ENCODE data around the gene KREMEN1. TPM values are rescaled to one million over a fixed set of nuclear protein-coding genes. Genes with fewer than 3 reads are reported as not detected.

The KREMEN1 gene
- total RNA-seq, 1 donor from 2014 or later, result 102 TPM

DNA sequence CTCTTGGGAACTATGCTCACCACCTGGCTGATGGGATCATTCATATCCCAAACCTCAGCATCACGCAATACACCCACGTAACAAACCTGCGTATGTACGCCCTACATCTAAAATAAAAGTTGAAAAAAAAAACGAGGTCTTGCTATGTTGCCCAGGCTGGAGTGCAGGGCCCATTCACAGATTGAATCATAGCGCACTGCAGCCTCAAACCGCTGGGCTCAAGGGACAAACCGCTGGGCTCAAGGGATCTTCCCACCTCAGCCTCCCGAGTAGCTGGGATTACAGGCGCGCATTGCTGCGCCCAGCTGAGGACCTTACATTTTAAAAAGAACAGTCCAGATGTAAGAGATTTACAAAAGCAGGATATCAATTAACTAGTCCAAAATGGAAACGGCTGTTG, 91.0 kb downstream of the KREMEN1 start:
- Histone ChIP-seq H3K4me1 (no peaks in the 10 kb centered on the region), H3K27me3 (ENCODE audit: low read depth) (no peaks in the 10 kb centered on the region)
- intact Hi-C loops (cut with micrococcal nuclease), result no loop called here

GRCh38 chr22:29165321-29166060, 92.7 kb downstream of the KREMEN1 start:
- H3K4me1 ChIP-seq, result no peaks in the 10 kb centered on the region
- no peak overlapping the region for H3K27ac ChIP-seq (replicated peaks)
- H3K27me3 ChIP-seq (ENCODE audit: low read depth), result no peaks in the 10 kb centered on the region
- no peak overlapping the region for H3K4me3 ChIP-seq
- no peaks in the 10 kb centered on the region for H3K9me3 ChIP-seq (replicated peaks)
- H3K36me3 ChIP-seq, result no peaks in the 10 kb centered on the region
- TF ChIP-seq, protein P1, sequence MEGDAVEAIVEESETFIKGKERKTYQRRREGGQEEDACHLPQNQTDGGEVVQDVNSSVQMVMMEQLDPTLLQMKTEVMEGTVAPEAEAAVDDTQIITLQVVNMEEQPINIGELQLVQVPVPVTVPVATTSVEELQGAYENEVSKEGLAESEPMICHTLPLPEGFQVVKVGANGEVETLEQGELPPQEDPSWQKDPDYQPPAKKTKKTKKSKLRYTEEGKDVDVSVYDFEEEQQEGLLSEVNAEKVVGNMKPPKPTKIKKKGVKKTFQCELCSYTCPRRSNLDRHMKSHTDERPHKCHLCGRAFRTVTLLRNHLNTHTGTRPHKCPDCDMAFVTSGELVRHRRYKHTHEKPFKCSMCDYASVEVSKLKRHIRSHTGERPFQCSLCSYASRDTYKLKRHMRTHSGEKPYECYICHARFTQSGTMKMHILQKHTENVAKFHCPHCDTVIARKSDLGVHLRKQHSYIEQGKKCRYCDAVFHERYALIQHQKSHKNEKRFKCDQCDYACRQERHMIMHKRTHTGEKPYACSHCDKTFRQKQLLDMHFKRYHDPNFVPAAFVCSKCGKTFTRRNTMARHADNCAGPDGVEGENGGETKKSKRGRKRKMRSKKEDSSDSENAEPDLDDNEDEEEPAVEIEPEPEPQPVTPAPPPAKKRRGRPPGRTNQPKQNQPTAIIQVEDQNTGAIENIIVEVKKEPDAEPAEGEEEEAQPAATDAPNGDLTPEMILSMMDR (IDR thresholded peaks at IDR 0.05; ENCODE audit: borderline replicate concordance), result no peak
- DNase-seq, result no peak
- intact Hi-C loops (cut with micrococcal nuclease), result no loop called here

More for the DNA sequence above, 91.0 kb downstream of the KREMEN1 start:
- no peak for DNase-seq
- no peak overlapping the region for H3K27ac ChIP-seq (replicated peaks)
- TF ChIP-seq, protein P1 (IDR thresholded peaks at IDR 0.05; ENCODE audit: borderline replicate concordance), result no peak
- no peaks in the 10 kb centered on the region for H3K36me3 ChIP-seq
- H3K4me3 ChIP-seq, result no peak overlapping the region
- H3K9me3 ChIP-seq (replicated peaks), result no peaks in the 10 kb centered on the region

- TF ChIP-seq, protein P1 (IDR thresholded peaks at IDR 0.05; ENCODE audit: borderline replicate concordance), result no peak
- intact Hi-C loops (cut with micrococcal nuclease), result no loop called here
- H3K9me3 ChIP-seq (replicated peaks), result no peaks in the 10 kb centered on the region
- DNase-seq, result no peak
- H3K27me3 ChIP-seq (ENCODE audit: low read depth), result no peaks in the 10 kb centered on the region
- H3K36me3 ChIP-seq, result no peaks in the 10 kb centered on the region
- no peaks in the 10 kb centered on the region for H3K4me1 ChIP-seq
- no peak overlapping the region for H3K4me3 ChIP-seq
- H3K27ac ChIP-seq (replicated peaks), result no peak overlapping the region
Measured at GRCh38 chr22:29166180-29166579, 93.3 kb downstream of the KREMEN1 start.

GRCh38 chr22:29167032-29167911, 94.4 kb downstream of the KREMEN1 start:
- Histone ChIP-seq H3K27ac (replicated peaks) (no peak overlapping the region), H3K4me3 (no peak overlapping the region), H3K9me3 (replicated peaks) (no peaks in the 10 kb centered on the region), H3K27me3 (ENCODE audit: low read depth) (no peaks in the 10 kb centered on the region), H3K4me1 (no peaks in the 10 kb centered on the region), H3K36me3 (no peaks in the 10 kb centered on the region)
- TF ChIP-seq, protein P1 (IDR thresholded peaks at IDR 0.05; ENCODE audit: borderline replicate concordance), result no peak
- intact Hi-C loops (cut with micrococcal nuclease), result no loop called here
- DNase-seq, result no peak

DNA sequence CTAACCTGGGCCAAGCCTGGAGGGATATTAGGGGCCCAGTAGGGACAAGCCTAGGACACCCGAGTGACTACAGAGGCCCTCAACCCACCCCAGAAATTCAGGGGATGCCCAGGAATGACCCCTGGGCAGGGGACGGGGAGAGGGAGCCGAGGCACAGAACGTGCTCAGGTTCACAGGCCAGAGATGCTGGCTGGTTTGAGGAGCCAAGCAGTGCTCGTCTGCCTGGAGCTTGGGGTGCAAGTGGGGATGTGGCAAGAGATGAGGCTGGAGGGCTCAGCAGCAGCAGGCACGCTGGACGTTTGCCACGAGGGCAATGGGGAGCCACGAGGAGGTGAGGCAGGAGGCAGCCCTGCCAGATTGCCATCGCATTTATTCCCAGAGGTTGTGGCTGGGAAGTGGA, 98.9 kb downstream of the KREMEN1 start:
- TF ChIP-seq, protein P1 (IDR thresholded peaks at IDR 0.05; ENCODE audit: borderline replicate concordance), result no peak
- Histone ChIP-seq H3K9me3 (replicated peaks) (peaks cover 39% of the 10 kb centered on the region), H3K4me1 (no peaks in the 10 kb centered on the region), H3K27me3 (ENCODE audit: low read depth) (no peaks in the 10 kb centered on the region), H3K27ac (replicated peaks) (no peak overlapping the region), H3K4me3 (no peak overlapping the region), H3K36me3 (no peaks in the 10 kb centered on the region)
- intact Hi-C loops (cut with micrococcal nuclease), result no loop called here
- DNase-seq, result no peak
